Kasumi-1 (cell line): ENCODE measurements around the gene RPTN.

Experiments
- DNase-seq, 2 experiments: peaks; one replicate each; lab custom pipeline; 2025; lab: John Stamatoyannopoulos, UW

RPTN gene

GRCh38 chr1:152159144-152159543 lies at the start of gene RPTN:
Gene RPTN (minus strand): TSS chr1:152159228. CDS start chr1:152157889, 1,339 bp downstream.
- DNase-seq = no peak

- no peak for DNase-seq
These were observed 40.0 kb upstream of the RPTN start for GRCh38 chr1:152198982-152199381.

GRCh38 chr1:152197361-152197941 lies 38.4 kb upstream of the RPTN start:
- DNase-seq = no peak

GRCh38 chr1:152191711-152192110 lies 32.7 kb upstream of the RPTN start:
- no peak for DNase-seq

GRCh38 chr1:152191260-152191659 lies 32.2 kb upstream of the RPTN start:
- DNase-seq = no peak

- DNase-seq = no peak
These were observed 31.6 kb upstream of the RPTN start for GRCh38 chr1:152190589-152190988.

GRCh38 chr1:152189657-152190442 lies 30.8 kb upstream of the RPTN start:
- DNase-seq = peak; percentile 81 to 87

- DNase-seq = peak; percentile 73 to 76
These were observed 29.9 kb upstream of the RPTN start for GRCh38 chr1:152188673-152189591.

- no peak for DNase-seq
These were observed 27.7 kb upstream of the RPTN start for GRCh38 chr1:152186556-152187285.

GRCh38 chr1:152185544-152186391 lies 26.7 kb upstream of the RPTN start:
- peak; percentile 77 to 86 for DNase-seq

GRCh38 chr1:152182944-152183361 lies 23.9 kb upstream of the RPTN start:
- no peak for DNase-seq

GRCh38 chr1:152182431-152182830 lies 23.4 kb upstream of the RPTN start:
- DNase-seq = peak in 1 of 2 experiments; percentile 11

GRCh38 chr1:152179566-152179965 lies 20.5 kb upstream of the RPTN start:
- no peak for DNase-seq

GRCh38 chr1:152170287-152170905 lies 11.4 kb upstream of the RPTN start:
- no peak for DNase-seq

GRCh38 chr1:152169366-152170025 lies 10.5 kb upstream of the RPTN start:
- DNase-seq = no peak

- DNase-seq = no peak
These were observed 9.5 kb upstream of the RPTN start for GRCh38 chr1:152168535-152168868.

GRCh38 chr1:152167835-152168534 lies 9.0 kb upstream of the RPTN start:
- no peak for DNase-seq

GRCh38 chr1:152166966-152167365 lies 7.9 kb upstream of the RPTN start:
- DNase-seq = no peak
